Tibial nerve (tissue), 3 donors: ENCODE measurements around the gene MAML2.

ENCODE experiments used
- POLR2A ChIP-seq, 2 donors: fragments of 450-650 bp; IDR thresholded peaks; one replicate each; pipeline ENCODE4 v1.6.1; 2017; ENCODE audit warnings: antibody characterized with exemption in 2 of 2, mild to moderate bottlenecking in 2 of 2, moderate library complexity in 2 of 2
- TF ChIP-seq, protein P1 (sequence below), 5 experiments: fragments of 200-600 bp in 3 of 5; fragments of 450-650 bp in 2 of 5; sonication (generic) in 3 of 5; IDR thresholded peaks; one replicate each; pipeline ENCODE4 v1.5.1; 2016 to 2019; ENCODE audit warnings: antibody characterized with exemption in 5 of 5, mild to moderate bottlenecking in 3 of 5, moderate library complexity in 2 of 5

- no peak for TF ChIP-seq POLR2A (IDR thresholded peaks at IDR 0.05)
- TF ChIP-seq, protein P1, sequence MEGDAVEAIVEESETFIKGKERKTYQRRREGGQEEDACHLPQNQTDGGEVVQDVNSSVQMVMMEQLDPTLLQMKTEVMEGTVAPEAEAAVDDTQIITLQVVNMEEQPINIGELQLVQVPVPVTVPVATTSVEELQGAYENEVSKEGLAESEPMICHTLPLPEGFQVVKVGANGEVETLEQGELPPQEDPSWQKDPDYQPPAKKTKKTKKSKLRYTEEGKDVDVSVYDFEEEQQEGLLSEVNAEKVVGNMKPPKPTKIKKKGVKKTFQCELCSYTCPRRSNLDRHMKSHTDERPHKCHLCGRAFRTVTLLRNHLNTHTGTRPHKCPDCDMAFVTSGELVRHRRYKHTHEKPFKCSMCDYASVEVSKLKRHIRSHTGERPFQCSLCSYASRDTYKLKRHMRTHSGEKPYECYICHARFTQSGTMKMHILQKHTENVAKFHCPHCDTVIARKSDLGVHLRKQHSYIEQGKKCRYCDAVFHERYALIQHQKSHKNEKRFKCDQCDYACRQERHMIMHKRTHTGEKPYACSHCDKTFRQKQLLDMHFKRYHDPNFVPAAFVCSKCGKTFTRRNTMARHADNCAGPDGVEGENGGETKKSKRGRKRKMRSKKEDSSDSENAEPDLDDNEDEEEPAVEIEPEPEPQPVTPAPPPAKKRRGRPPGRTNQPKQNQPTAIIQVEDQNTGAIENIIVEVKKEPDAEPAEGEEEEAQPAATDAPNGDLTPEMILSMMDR (IDR thresholded peaks at IDR 0.05), result no peak
Observed at GRCh38 chr11:96257972-96258934, 84.7 kb downstream of the MAML2 start.
